Coronary artery (tissue), 2 donors: Measurements from ENCODE around the gene SELENOM.
"Not testable (repeated sequence)": the region's sequence is repeated elsewhere in the genome, so short reads cannot be mapped to it uniquely, and the experiment has no call there.

Source experiments
- DNase-seq: peaks from one replicate; pipeline ENCODE4 v3.0.0-alpha.2; 2017; ENCODE audit warnings: low spot score
- H3K27ac ChIP-seq, 2 donors: fragments of 200-600 bp; sonication (generic); one replicate each; pipeline ENCODE4 v1.5.1; 2016 to 2019
- H3K4me3 ChIP-seq: fragments of 200-600 bp; sonication (generic); 2 replicates; pipeline ENCODE4 v1.5.1; 2016; ENCODE audit warnings: mild to moderate bottlenecking, moderate library complexity
- CTCF ChIP-seq: fragments of 200-600 bp; sonication (generic); IDR thresholded peaks from one replicate; pipeline ENCODE4 v1.5.1; 2019; ENCODE audit warnings: antibody characterized with exemption

Gene SELENOM

GRCh38 chr22:31077681-31078080 lies 29.7 kb downstream of the SELENOM start:
- no peak for TF ChIP-seq CTCF
- H3K27ac ChIP-seq = peak overlapping the region in 1 of 2 donors; percentile 21
- DNase-seq = no peak
- no peak overlapping the region for H3K4me3 ChIP-seq

- peak overlapping the region; percentile 86 to 91 for H3K27ac ChIP-seq
- DNase-seq = peak; percentile 93
- peak overlapping the region; percentile 12 for H3K4me3 ChIP-seq
- TF ChIP-seq CTCF = no peak
These were observed 31.4 kb downstream of the SELENOM start for GRCh38 chr22:31075961-31076360.

DNA sequence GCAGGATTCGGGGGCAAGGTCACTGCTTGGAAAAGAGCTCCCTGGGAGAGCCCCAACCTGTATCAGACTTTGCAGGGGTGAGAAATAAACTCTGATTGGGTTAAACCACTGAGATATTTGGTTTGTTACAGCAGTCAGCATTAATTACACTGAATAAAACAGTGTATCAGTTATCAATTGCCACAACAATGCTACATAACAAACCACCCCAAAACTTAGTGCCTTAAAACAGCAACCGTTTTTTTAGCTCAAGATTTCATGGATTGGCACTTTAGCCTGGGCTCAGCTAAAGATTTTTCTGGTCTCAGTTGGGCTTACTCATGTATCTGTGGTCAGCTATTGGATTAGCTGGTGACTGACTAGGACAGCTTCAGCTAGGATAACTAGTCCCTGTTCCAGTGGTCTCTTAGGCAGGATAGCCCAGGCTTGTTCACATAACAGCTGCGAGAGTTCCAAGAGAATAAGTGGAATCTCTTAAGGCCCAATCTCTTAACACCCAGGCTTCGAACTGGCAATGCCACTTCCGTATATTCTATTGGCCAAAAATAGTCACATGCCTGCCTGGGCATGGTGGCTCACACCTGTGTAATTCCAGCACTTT lies 33.7 kb downstream of the SELENOM start:
- not testable (repeated sequence) for DNase-seq, H3K4me3 ChIP-seq, H3K27ac ChIP-seq

DNA sequence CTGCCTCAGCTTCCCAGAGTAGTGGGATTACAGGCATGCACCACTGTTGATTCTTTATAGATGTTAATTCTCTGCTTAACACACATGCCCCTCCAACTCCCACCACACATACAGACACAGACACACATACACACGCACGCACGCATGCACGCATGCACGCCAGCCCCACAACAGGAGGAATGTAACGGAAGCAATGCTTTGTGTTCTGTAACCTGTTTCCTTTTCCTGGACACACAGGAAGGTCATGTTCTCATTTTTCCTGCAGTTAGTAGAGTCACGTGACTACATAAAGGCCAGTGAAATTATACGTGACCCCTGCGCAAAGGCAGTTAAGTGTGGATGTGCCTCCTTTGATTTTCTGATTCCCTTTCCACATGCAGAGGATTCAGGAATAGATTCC lies 34.2 kb downstream of the SELENOM start:
- H3K4me3 ChIP-seq, DNase-seq, H3K27ac ChIP-seq: not testable (repeated sequence)

GRCh38 chr22:31069691-31070314 lies 37.6 kb downstream of the SELENOM start:
- not testable (repeated sequence) for H3K27ac ChIP-seq, DNase-seq, H3K4me3 ChIP-seq

DNA sequence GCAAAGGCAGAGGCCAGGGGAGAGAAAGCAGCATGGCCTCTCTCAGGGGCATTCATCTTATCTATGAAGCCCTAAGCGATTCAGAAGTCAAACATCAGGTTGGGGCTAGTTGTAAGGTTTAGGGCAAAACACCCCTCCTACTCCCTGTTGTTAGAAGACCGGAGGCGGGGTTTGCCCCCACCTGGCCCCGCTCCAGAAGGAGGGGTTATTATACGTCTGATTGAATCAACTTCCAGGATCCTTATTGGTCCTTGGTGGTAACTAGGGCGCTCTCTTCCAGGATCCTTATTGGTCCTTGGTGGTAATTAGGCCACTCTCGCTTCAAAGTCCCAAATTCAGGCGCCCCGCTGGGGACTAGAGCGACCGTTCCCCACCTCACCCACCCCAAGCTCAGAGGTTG lies 38.4 kb downstream of the SELENOM start:
- TF ChIP-seq CTCF = no peak
- DNase-seq = no peak
- no peak overlapping the region for H3K4me3 ChIP-seq
- H3K27ac ChIP-seq = no peak overlapping the region

GRCh38 chr22:31064369-31064768 lies 43.0 kb downstream of the SELENOM start:
- TF ChIP-seq CTCF = no peak
- Histone ChIP-seq H3K27ac (no peak overlapping the region), H3K4me3 (no peak overlapping the region)
- no peak for DNase-seq

GRCh38 chr22:31062566-31063230 lies 44.7 kb downstream of the SELENOM start:
- no peak for TF ChIP-seq CTCF
- Histone ChIP-seq H3K27ac (no peak overlapping the region), H3K4me3 (no peak overlapping the region)
- DNase-seq = no peak

DNA sequence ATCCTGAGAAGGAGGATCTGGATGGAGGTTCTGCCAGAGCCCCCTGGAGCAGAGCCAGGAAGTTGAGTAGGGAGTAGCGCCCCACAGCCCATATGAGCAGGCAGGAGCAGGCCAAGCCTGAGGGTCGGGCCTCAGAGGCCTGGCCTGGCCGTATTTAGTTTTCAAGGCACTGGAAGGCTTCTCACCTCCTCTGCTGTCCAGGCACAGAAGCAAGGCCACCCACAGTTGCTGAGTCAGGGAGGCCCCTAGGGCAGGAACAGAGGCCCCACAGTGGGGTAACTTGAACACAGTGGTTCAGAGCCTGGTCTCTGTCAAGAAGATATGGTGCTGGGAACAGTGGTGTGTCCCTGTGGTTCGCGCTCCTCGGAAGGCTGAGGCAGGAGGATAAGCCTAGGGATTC lies 47.7 kb downstream of the SELENOM start:
- H3K27ac ChIP-seq, H3K4me3 ChIP-seq, DNase-seq: not testable (repeated sequence)
